SU-DHL-6 (cell line): ENCODE measurements around the gene ATR.

Source experiments
- H2AFZ ChIP-seq: fragments of 200-600 bp; sonication (generic); 2 replicates; pipeline ENCODE4 v1.6.1; 2014; ENCODE audit warnings: low read depth, mild to moderate bottlenecking, moderate library complexity, mixed read lengths, antibody characterized with exemption, low read length; ENCODE audit not compliant: severe bottlenecking
- H3F3A ChIP-seq: fragments of 200-600 bp; shearing (Covaris generic); 2 replicates; pipeline ENCODE4 v1.6.0; 2016; ENCODE audit warnings: antibody characterized with exemption, mild to moderate bottlenecking; ENCODE audit not compliant: insufficient read depth
- H3K27ac ChIP-seq: fragments of 200-600 bp; sonication (generic); 2 replicates; pipeline ENCODE4 v1.5.1; 2016; ENCODE audit warnings: low read depth, mild to moderate bottlenecking, low read length, moderate library complexity, mixed read lengths
- H3K27me3 ChIP-seq: fragments of 200-600 bp; sonication (generic), shearing (Covaris generic); 2 replicates; pipeline ENCODE4 v1.6.0; 2014; ENCODE audit warnings: mild to moderate bottlenecking, low read length
- H3K36me3 ChIP-seq: fragments of 200-600 bp; sonication (generic); 2 replicates; pipeline ENCODE4 v1.6.1; 2014; ENCODE audit warnings: mild to moderate bottlenecking, low read length, mixed read lengths
- H3K4me2 ChIP-seq: fragments of 300-600, 200-600 bp; shearing (Covaris generic), sonication (generic); 2 replicates; pipeline ENCODE4 v1.6.0; 2014; ENCODE audit warnings: low read length, low read depth, mild to moderate bottlenecking; ENCODE audit not compliant: poor library complexity, severe bottlenecking
- H3K4me3 ChIP-seq: fragments of 200-600 bp; sonication (generic); 2 replicates; pipeline ENCODE4 v1.5.1; 2014; ENCODE audit warnings: antibody characterized with exemption, low read length, mild to moderate bottlenecking, mixed read lengths; ENCODE audit not compliant: insufficient read depth, poor library complexity, severe bottlenecking
- H3K79me2 ChIP-seq: fragments of 200-600 bp; sonication (generic); 2 replicates; pipeline ENCODE4 v1.6.1; 2014; ENCODE audit warnings: mild to moderate bottlenecking, low read length, moderate library complexity; ENCODE audit not compliant: insufficient read depth
- H3K9ac ChIP-seq: fragments of 200-600 bp; sonication (generic); 2 replicates; pipeline ENCODE4 v1.7.0; 2014; ENCODE audit warnings: mild to moderate bottlenecking, low read length
- H3K9me2 ChIP-seq: fragments of 200-600 bp; sonication (generic); replicated peaks from 2 replicates; pipeline ENCODE4 v1.6.1; 2014; ENCODE audit warnings: low read length; ENCODE audit not compliant: insufficient read depth
- H3K9me3 ChIP-seq: fragments of 200-600 bp; sonication (generic); 2 replicates; pipeline ENCODE4 v1.6.1; 2014; ENCODE audit warnings: low read length, mixed read lengths; ENCODE audit not compliant: insufficient read depth
- H4K20me1 ChIP-seq: fragments of 200-600 bp; sonication (generic); 2 replicates; pipeline ENCODE4 v1.6.1; 2014; ENCODE audit warnings: low read depth, mild to moderate bottlenecking, antibody characterized with exemption, low read length, moderate library complexity, mixed read lengths
- EZH2phosphoT487 ChIP-seq: fragments of 200-600 bp; sonication (generic), shearing (Covaris generic); conservative IDR thresholded peaks from 2 replicates; pipeline ENCODE4 v1.6.1; 2018; ENCODE audit warnings: mild to moderate bottlenecking, antibody characterized with exemption, low read length, moderate library complexity, mixed read lengths
- TF ChIP-seq, protein P1 (sequence below): fragments of 200-600 bp; sonication (generic); IDR thresholded peaks from one replicate; pipeline ENCODE4 v1.5.1; 2017; ENCODE audit warnings: antibody characterized with exemption, mild to moderate bottlenecking, low read length, moderate library complexity; ENCODE audit not compliant: insufficient read depth, poor library complexity, severe bottlenecking

Gene ATR

DNA sequence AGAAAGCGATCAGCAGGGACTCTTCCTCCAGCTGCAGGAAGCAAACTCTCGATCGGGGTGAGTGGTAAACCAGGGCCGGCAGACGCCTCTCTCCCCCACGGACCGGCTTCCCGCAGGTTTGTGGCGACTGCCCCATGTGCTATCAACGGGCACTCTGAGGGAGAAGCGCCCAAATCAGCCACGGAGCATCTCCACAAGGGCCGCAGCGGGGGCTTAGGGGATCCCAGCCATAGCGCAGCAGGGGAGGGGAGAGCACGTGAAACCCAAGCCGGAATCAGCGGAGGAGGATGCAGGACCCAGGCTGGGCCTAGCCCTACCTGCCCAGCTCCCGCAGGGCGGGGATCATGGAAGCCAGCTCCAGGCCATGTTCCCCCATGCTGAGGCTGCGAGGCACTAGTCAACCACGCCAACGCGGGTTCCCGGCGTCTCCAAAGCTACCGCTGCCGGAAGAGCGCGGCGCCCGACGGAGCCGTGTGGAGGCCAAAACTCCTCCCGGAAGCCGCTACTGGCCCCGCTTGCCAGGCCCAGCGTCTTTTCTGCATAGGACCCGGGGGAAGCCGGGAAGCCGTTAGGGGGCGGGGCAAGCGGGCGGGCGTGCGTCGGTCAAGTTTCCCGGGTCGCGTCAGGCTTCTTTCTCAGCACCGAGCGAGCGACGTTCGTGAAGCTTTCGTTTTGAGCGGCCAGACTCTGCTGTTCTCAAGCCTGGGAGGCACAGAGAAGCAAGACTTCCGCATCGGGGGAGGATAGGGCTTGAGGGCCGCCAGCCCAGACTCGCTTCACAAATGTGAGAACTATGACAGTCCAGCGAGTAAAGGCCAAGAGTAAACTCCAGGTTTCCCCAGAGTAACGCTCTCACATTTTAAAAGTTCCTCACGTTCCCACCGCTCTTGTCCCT is at the start of gene ATR:
TSS of gene ATR (minus strand) at position 405 of the 895 bp plus-strand sequence. CDS start at position 376, 29 bp downstream.
- no peaks in the 10 kb centered on the region for H3F3A ChIP-seq
- H4K20me1 ChIP-seq = peaks cover 2% of the 10 kb centered on the region; the same call in 1 of the 2 replicates
- peak within 1 kb of the TSS; percentile 86 for H3K9ac ChIP-seq
- H3K79me2 ChIP-seq = peaks cover 50% of the 10 kb centered on the region
- H3K4me3 ChIP-seq = peak within 1 kb of the TSS; percentile 84
- no peaks in the 10 kb centered on the region for H3K9me2 ChIP-seq
- H2AFZ ChIP-seq = peak within 1 kb of the TSS; percentile 72
- H3K4me2 ChIP-seq = peak within 1 kb of the TSS; percentile 95
- H3K27me3 ChIP-seq = no peaks in the 10 kb centered on the region
- peak within 1 kb of the TSS; percentile 78 for H3K27ac ChIP-seq
- TF ChIP-seq, protein P1, sequence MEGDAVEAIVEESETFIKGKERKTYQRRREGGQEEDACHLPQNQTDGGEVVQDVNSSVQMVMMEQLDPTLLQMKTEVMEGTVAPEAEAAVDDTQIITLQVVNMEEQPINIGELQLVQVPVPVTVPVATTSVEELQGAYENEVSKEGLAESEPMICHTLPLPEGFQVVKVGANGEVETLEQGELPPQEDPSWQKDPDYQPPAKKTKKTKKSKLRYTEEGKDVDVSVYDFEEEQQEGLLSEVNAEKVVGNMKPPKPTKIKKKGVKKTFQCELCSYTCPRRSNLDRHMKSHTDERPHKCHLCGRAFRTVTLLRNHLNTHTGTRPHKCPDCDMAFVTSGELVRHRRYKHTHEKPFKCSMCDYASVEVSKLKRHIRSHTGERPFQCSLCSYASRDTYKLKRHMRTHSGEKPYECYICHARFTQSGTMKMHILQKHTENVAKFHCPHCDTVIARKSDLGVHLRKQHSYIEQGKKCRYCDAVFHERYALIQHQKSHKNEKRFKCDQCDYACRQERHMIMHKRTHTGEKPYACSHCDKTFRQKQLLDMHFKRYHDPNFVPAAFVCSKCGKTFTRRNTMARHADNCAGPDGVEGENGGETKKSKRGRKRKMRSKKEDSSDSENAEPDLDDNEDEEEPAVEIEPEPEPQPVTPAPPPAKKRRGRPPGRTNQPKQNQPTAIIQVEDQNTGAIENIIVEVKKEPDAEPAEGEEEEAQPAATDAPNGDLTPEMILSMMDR = no peak
- no peak for TF ChIP-seq EZH2phosphoT487
- H3K36me3 ChIP-seq = no peaks in the 10 kb centered on the region
- H3K9me3 ChIP-seq = no peaks in the 10 kb centered on the region

DNA sequence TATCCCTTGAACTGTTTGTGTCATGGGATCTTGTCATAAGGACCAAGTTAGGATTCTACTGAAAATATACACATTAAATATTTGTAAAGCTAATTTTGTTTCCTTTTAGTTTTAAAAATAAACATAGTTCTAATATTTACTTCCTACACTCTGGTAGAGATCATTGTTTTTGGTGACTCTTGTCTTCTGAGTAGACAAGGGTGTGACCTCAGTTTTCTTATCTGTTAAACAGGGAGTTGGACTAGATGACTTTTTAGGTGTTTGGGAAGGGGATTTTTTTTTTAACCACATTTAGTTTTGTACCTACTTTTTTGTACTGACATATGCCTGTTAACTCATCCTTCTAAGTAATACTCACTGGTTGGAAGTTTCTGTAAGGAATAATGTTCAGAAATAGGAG is 48.4 kb upstream of the ATR start:
- Histone ChIP-seq H3K9me2 (no peaks in the 10 kb centered on the region), H3K4me2 (no peak overlapping the region), H3F3A (no peaks in the 10 kb centered on the region), H2AFZ (no peak overlapping the region), H3K4me3 (no peak overlapping the region), H3K27ac (no peak overlapping the region), H3K9ac (no peak overlapping the region), H3K27me3 (no peaks in the 10 kb centered on the region), H3K36me3 (no peaks in the 10 kb centered on the region), H3K79me2 (no peaks in the 10 kb centered on the region; the same call in 1 of the 2 replicates), H3K9me3 (no peaks in the 10 kb centered on the region), H4K20me1 (no peaks in the 10 kb centered on the region)
- TF ChIP-seq, protein P1 = no peak
- TF ChIP-seq EZH2phosphoT487 = no peak

DNA sequence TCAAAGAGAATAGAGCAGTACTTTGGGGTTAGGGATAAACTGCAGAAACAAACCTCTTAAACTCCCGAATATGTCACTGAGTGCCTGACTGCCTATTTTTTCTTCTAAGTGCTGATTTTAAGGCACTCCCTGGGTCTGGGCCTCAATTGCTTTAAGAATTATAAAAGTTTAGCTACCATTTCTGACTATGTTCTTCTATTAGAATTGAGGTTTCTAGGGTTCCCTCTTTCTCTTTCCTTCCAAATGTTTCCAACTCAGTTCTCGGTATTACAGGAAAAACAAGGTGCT is 46.6 kb upstream of the ATR start:
- no peak overlapping the region for H3K4me2 ChIP-seq
- H3K9me2 ChIP-seq = no peaks in the 10 kb centered on the region
- no peaks in the 10 kb centered on the region for H3K36me3 ChIP-seq
- no peaks in the 10 kb centered on the region for H4K20me1 ChIP-seq
- TF ChIP-seq, protein P1 = no peak
- no peak for TF ChIP-seq EZH2phosphoT487
- no peaks in the 10 kb centered on the region for H3K9me3 ChIP-seq
- H3K27ac ChIP-seq = no peak overlapping the region
- no peaks in the 10 kb centered on the region for H3K27me3 ChIP-seq
- H3K4me3 ChIP-seq = no peak overlapping the region
- H3F3A ChIP-seq = no peaks in the 10 kb centered on the region
- H3K9ac ChIP-seq = no peak overlapping the region
- no peak overlapping the region for H2AFZ ChIP-seq
- H3K79me2 ChIP-seq = no peaks in the 10 kb centered on the region; the same call in 1 of the 2 replicates
